T1000 (cell line): ENCODE results near the gene GALNS.

Source experiments
- DNase-seq: peaks from one replicate; lab custom pipeline; 2025; ENCODE audit warnings: mixed read lengths; lab: John Stamatoyannopoulos, UW

The GALNS gene

GRCh38 chr16:88770461-88771293 lies 86.1 kb downstream of the GALNS start:
- DNase-seq = peak; percentile 60

- DNase-seq = no peak
Measured at GRCh38 chr16:88769617-88770460, 86.9 kb downstream of the GALNS start.

GRCh38 chr16:88768071-88768783 lies 88.5 kb downstream of the GALNS start:
- DNase-seq = no peak

GRCh38 chr16:88767546-88768070 lies 89.1 kb downstream of the GALNS start:
- DNase-seq = no peak

GRCh38 chr16:88766975-88767374 lies 89.8 kb downstream of the GALNS start:
- no peak for DNase-seq

- no peak for DNase-seq
Measured at GRCh38 chr16:88764913-88765349, 91.8 kb downstream of the GALNS start.

- no peak for DNase-seq
Measured at GRCh38 chr16:88764080-88764479, 92.7 kb downstream of the GALNS start.
